ENCODE measurements around the gene NFIC. TPM values are rescaled to one million over a fixed set of nuclear protein-coding genes. Genes with fewer than 3 reads are reported as not detected.
A peak's percentile ranks its signal among the peaks of the same experiment; 100 is the strongest.

Gene NFIC
- total RNA-seq = 100 to 1,000 TPM; 165 to 297 (median 211) TPM

- WGBS = 4% methylated on average over 33 of the region's 64 CpGs
- Histone ChIP-seq H3K27ac (replicated peaks in 1 of 4) (peak within 1 kb of the TSS; percentile 98 to 100 (median 100)), H3K27me3 (no peaks in the 10 kb centered on the region), H3K4me3 (peak within 1 kb of the TSS; percentile 64 to 99 (median 89)), H3K36me3 (peaks cover 0 to 4% (median 0%) of the 10 kb centered on the region in 4 donors), H3K9me3 (no peaks in the 10 kb centered on the region), H3K4me1 (peaks cover 43 to 85% (median 73%) of the 10 kb centered on the region in 4 donors)
- intact Hi-C loops (cut with DNase I) = loop anchor here (5.0 to 10.0 kb wide), 2 partner anchors 36 to 59 kb away; no protein-coding TSS in a partner anchor
- TF ChIP-seq CTCF (IDR thresholded peaks at IDR 0.05) (no peak), EP300 (IDR thresholded peaks at IDR 0.05) (peak; percentile 76), POLR2AphosphoS5 (IDR thresholded peaks at IDR 0.05) (peak; percentile 67 to 86)
- DNase-seq (ENCODE audit: extremely low spot score) = peak; percentile 96
Observed at GRCh38 chr19:3365836-3366752, at the start of gene NFIC. Gene NFIC (plus strand): TSS chr19:3366583. CDS start chr19:3366637, 54 bp downstream.

GRCh38 chr19:3316659-3317207 lies 49.6 kb upstream of the NFIC start:
- no peaks in the 10 kb centered on the region for H3K9me3 ChIP-seq
- no peak overlapping the region for H3K27ac ChIP-seq (replicated peaks in 1 of 4)
- no peak for TF ChIP-seq CTCF (IDR thresholded peaks at IDR 0.05)
- no peak for TF ChIP-seq POLR2AphosphoS5 (IDR thresholded peaks at IDR 0.05)
- no peak for TF ChIP-seq POLR2A (IDR thresholded peaks at IDR 0.05; ENCODE audit: low read depth)
- no peak for TF ChIP-seq EP300 (IDR thresholded peaks at IDR 0.05)
- no peaks in the 10 kb centered on the region for H3K4me1 ChIP-seq
- 83% methylated on average over 5 of the region's 5 CpGs for WGBS
- intact Hi-C loops (cut with DNase I) = no loop called here
- no peak for DNase-seq (ENCODE audit: extremely low spot score)
- H3K27me3 ChIP-seq = peaks cover 0 to 88% (median 21%) of the 10 kb centered on the region in 4 donors
- no peaks in the 10 kb centered on the region for H3K36me3 ChIP-seq
- H3K4me3 ChIP-seq = no peak overlapping the region

- Histone ChIP-seq H3K36me3 (no peaks in the 10 kb centered on the region), H3K4me3 (no peak overlapping the region), H3K27ac (replicated peaks in 1 of 4) (no peak overlapping the region), H3K27me3 (peaks cover 0 to 57% (median under 1%) of the 10 kb centered on the region in 4 donors), H3K9me3 (no peaks in the 10 kb centered on the region), H3K4me1 (no peaks in the 10 kb centered on the region)
- WGBS = 68% methylated on average over 16 of the region's 18 CpGs
- no peak for DNase-seq (ENCODE audit: extremely low spot score)
- TF ChIP-seq POLR2A (IDR thresholded peaks at IDR 0.05; ENCODE audit: low read depth) = no peak
- no peak for TF ChIP-seq CTCF (IDR thresholded peaks at IDR 0.05)
- TF ChIP-seq POLR2AphosphoS5 (IDR thresholded peaks at IDR 0.05) = no peak
- TF ChIP-seq EP300 (IDR thresholded peaks at IDR 0.05) = no peak
- intact Hi-C loops (cut with DNase I) = no loop called here
Observed at GRCh38 chr19:3319643-3320353, 46.6 kb upstream of the NFIC start.

- Histone ChIP-seq H3K27ac (replicated peaks in 1 of 4) (no peak overlapping the region), H3K4me3 (no peak overlapping the region), H3K27me3 (peaks cover 0 to 52% (median 0%) of the 10 kb centered on the region in 4 donors), H3K9me3 (no peaks in the 10 kb centered on the region), H3K36me3 (no peaks in the 10 kb centered on the region), H3K4me1 (no peaks in the 10 kb centered on the region)
- WGBS = 59% methylated on average over 21 of the region's 29 CpGs
- intact Hi-C loops (cut with DNase I) = no loop called here
- DNase-seq (ENCODE audit: extremely low spot score) = no peak
- no peak for TF ChIP-seq POLR2AphosphoS5 (IDR thresholded peaks at IDR 0.05)
- TF ChIP-seq EP300 (IDR thresholded peaks at IDR 0.05) = no peak
- no peak for TF ChIP-seq POLR2A (IDR thresholded peaks at IDR 0.05; ENCODE audit: low read depth)
- no peak for TF ChIP-seq CTCF (IDR thresholded peaks at IDR 0.05)
Observed at GRCh38 chr19:3320354-3320670, 46.1 kb upstream of the NFIC start.
